ENCODE data around the gene AOPEP. TPM values are rescaled to one million over a fixed set of nuclear protein-coding genes. Genes with fewer than 3 reads are reported as not detected.

AOPEP gene
- total and polyA plus RNA-seq, 7 donors = 28.0 to 490 (median 184) TPM

DNA sequence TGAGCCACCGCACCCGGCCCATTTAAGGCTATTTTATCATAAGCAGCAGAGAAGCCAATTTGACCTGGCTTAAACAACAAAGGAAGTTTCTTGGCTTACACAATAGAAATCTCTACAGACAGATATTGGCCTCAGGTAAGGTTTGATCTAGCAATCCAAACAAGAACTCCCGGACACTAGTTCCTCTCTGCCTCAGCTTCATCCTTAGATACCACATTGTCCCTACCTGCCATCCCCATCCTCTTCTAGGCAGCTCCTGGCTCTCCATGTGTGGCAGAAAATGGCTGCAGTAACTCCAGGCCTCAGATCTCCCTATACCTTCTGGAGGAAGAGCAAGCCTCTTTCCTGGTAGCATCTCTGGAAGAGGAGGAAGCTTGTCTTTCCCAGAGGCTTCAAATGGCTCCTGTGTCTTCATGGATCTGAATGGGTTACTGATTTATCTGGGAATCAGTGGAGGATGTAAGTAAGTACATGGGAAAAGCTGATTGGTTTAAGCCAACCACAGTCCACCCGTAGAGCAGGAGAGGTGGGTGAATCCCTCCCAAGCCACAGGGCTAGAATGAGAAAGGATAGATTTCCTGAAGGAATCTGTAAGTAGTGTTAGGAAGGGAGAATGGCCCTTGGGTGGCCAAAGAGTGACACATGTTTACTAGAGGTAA, 26.7 kb upstream of the AOPEP start:
- TF ChIP-seq POLR2AphosphoS5 (IDR thresholded peaks at IDR 0.05) (no peak), POLR2A (IDR thresholded peaks at IDR 0.05) (no peak), EP300 (IDR thresholded peaks at IDR 0.05) (no peak)
- TF ChIP-seq, protein P1, sequence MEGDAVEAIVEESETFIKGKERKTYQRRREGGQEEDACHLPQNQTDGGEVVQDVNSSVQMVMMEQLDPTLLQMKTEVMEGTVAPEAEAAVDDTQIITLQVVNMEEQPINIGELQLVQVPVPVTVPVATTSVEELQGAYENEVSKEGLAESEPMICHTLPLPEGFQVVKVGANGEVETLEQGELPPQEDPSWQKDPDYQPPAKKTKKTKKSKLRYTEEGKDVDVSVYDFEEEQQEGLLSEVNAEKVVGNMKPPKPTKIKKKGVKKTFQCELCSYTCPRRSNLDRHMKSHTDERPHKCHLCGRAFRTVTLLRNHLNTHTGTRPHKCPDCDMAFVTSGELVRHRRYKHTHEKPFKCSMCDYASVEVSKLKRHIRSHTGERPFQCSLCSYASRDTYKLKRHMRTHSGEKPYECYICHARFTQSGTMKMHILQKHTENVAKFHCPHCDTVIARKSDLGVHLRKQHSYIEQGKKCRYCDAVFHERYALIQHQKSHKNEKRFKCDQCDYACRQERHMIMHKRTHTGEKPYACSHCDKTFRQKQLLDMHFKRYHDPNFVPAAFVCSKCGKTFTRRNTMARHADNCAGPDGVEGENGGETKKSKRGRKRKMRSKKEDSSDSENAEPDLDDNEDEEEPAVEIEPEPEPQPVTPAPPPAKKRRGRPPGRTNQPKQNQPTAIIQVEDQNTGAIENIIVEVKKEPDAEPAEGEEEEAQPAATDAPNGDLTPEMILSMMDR (IDR thresholded peaks at IDR 0.05) = no peak
- no peak for DNase-seq
- Histone ChIP-seq H3K9me3 (no peaks in the 10 kb centered on the region), H3K4me3 (no peak overlapping the region), H3K27ac (no peak overlapping the region), H3K27me3 (no peaks in the 10 kb centered on the region), H3K4me1 (no peaks in the 10 kb centered on the region), H3K36me3 (no peaks in the 10 kb centered on the region)
- 95 to 97% methylated on average over 4 of the region's 4 CpGs for WGBS, 2 donors
- intact Hi-C loops (cut with DNase I) = no loop called here

DNA sequence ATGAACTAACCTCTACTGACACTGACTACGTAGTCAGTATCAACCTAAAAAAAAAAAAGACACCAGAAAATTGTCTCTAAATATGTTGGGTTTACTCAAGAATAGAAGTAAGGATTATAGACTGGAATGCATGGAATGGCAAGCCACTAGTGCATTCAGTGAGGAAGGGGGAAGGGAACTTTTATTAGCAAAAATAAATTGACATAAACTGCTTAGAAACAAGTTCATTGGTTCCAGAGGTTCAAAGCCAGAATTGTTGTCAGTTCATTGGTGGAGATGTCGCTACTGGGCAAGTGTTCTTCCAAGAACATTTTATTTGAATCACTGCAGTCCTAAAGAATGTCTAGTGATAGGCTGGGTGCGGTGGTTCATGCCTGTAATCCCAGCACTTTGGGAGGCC, 26.1 kb upstream of the AOPEP start:
- TF ChIP-seq POLR2AphosphoS5 (IDR thresholded peaks at IDR 0.05) (no peak), EP300 (IDR thresholded peaks at IDR 0.05) (no peak), POLR2A (IDR thresholded peaks at IDR 0.05) (no peak)
- TF ChIP-seq, protein P1 (IDR thresholded peaks at IDR 0.05) = no peak
- intact Hi-C loops (cut with DNase I) = no loop called here

DNA sequence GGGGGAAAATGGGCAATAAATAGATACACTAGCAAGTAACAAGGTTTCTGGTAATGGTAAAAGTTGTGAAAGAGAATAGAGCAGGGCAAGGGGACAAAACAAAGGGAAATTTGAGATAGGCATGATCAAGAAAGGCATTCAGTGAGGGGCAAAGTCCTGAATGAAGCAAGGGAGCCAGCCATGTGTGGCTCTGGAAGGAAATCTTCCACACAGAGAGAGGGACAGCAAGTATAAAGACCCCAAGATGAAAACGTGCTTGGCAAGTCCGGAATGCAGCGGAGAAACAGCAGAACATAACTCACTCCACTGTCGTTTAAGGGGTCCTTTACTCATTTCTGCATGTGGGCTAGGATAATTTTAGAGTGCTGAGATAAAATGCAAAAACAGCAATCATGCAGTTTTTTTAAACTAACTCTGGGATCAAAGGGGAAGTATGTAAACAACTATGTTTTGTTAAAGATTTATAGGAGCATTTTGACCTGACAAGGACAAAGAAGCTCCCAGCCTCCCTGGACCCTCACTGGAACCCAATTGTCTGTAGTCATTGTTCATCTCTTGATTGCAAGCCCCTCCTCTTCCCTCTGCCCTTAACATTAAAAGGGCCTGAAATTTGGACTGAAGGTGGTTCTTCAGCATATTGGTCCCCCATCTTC, 22.9 kb upstream of the AOPEP start:
- WGBS, 2 donors = 50 to 52% methylated on average over 4 of the region's 4 CpGs
- H3K27ac ChIP-seq = no peak overlapping the region
- intact Hi-C loops (cut with DNase I) = no loop called here
- no peaks in the 10 kb centered on the region for H3K27me3 ChIP-seq
- no peaks in the 10 kb centered on the region for H3K9me3 ChIP-seq
- TF ChIP-seq, protein P1 (IDR thresholded peaks at IDR 0.05) = no peak
- no peak for DNase-seq
- H3K4me1 ChIP-seq = peaks cover 0 to 13% (median 2%) of the 10 kb centered on the region in 4 donors
- H3K4me3 ChIP-seq = no peak overlapping the region
- H3K36me3 ChIP-seq = no peaks in the 10 kb centered on the region

More for the DNA sequence above, 26.1 kb upstream of the AOPEP start:
- peaks cover 0 to 4% (median 0%) of the 10 kb centered on the region in 4 donors for H3K4me1 ChIP-seq
- WGBS, 2 donors = 87 to 91% methylated on average over 3 of the region's 3 CpGs
- DNase-seq = no peak
- no peaks in the 10 kb centered on the region for H3K27me3 ChIP-seq
- H3K36me3 ChIP-seq = no peaks in the 10 kb centered on the region
- no peak overlapping the region for H3K27ac ChIP-seq
- H3K4me3 ChIP-seq = no peak overlapping the region
- H3K9me3 ChIP-seq = no peaks in the 10 kb centered on the region

DNA sequence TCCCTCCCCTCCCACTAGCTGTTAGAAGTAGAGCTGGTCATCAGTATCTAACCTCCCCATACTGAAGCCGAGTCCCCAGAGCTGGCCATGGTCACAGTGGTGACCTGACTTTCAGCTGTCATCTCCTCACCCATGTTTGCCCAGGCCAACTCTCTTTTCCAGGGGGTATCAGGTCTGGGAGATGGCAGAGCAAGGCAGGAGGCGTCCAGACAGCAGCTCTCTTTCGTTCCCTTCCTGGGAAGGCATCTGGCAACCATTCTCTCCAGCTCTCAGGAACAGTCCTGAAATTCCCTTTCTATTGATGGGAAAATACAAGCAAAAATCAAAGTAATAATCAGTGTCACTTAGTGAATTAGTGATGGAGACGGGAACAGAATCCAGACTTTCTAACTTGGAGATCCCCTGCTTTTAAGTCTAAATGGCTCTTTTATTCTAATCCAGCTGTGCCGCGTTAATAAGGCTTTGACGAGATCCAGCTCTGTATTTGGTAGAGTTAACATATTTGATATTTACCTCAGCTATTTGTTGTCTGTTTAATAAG, 21.3 kb upstream of the AOPEP start:
- no peak for DNase-seq
- TF ChIP-seq EP300 (IDR thresholded peaks at IDR 0.05) (no peak), POLR2A (IDR thresholded peaks at IDR 0.05) (no peak), POLR2AphosphoS5 (IDR thresholded peaks at IDR 0.05) (no peak)
- TF ChIP-seq, protein P1 (IDR thresholded peaks at IDR 0.05) = no peak
- Histone ChIP-seq H3K36me3 (no peaks in the 10 kb centered on the region), H3K4me3 (no peak overlapping the region), H3K4me1 (peaks cover 0 to 13% (median 2%) of the 10 kb centered on the region in 4 donors), H3K27ac (no peak overlapping the region), H3K27me3 (no peaks in the 10 kb centered on the region), H3K9me3 (no peaks in the 10 kb centered on the region)
- intact Hi-C loops (cut with DNase I) = no loop called here
- 70 to 80% methylated on average over 7 of the region's 7 CpGs for WGBS, 2 donors

Data from sigmoid colon (tissue), 7 donors.